ENCODE measurements around the gene TTC21A. TPM values are rescaled to one million over a fixed set of nuclear protein-coding genes. Genes with fewer than 3 reads are reported as not detected.

Gene TTC21A
- total RNA-seq, 1 donor from 2014 or later: 3.9 TPM

GRCh38 chr3:39113291-39113690 lies 5.8 kb downstream of the TTC21A start:
- peaks cover under 1% of the 10 kb centered on the region for H3K4me1 ChIP-seq (ENCODE audit: insufficient read depth, low read length)
- FAIRE-seq (no peak), DNase-seq (ENCODE audit: low read depth) (no peak)
- no peak overlapping the region for H3K9ac ChIP-seq (ENCODE audit: low read length)
- H3K9me3 ChIP-seq (ENCODE audit: insufficient read depth, low read depth, low read length): no peaks in the 10 kb centered on the region
- Mint-ChIP-seq H3K9me3 (ENCODE audit: unreplicated experiment) (peaks cover 1% of the 10 kb centered on the region), H3K36me3 (ENCODE audit: low read depth, unreplicated experiment) (peaks cover 7% of the 10 kb centered on the region), H3K27me3 (ENCODE audit: low read depth, unreplicated experiment) (peaks cover 12% of the 10 kb centered on the region), H3K27ac (ENCODE audit: unreplicated experiment) (no peak overlapping the region), H3K4me1 (ENCODE audit: low read depth, unreplicated experiment) (no peaks in the 10 kb centered on the region), H3K4me3 (ENCODE audit: unreplicated experiment) (no peak overlapping the region)
- no peak overlapping the region for H2AFZ ChIP-seq (ENCODE audit: low read depth, low read length)
- H3K27me3 ChIP-seq (ENCODE audit: insufficient read depth, low read length): no peaks in the 10 kb centered on the region
- no peaks in the 10 kb centered on the region for H4K20me1 ChIP-seq (ENCODE audit: insufficient read depth, low read length)
- no peaks in the 10 kb centered on the region for H3K79me2 ChIP-seq (ENCODE audit: insufficient read depth, low read length)
- H3K4me3 ChIP-seq (ENCODE audit: insufficient read depth, low read depth, low read length): no peak overlapping the region
- TF ChIP-seq EZH2 (IDR thresholded peaks at IDR 0.05; ENCODE audit: insufficient read depth, low read length): no peak
- no peak for TF ChIP-seq CTCF (IDR thresholded peaks at IDR 0.05; ENCODE audit: insufficient read depth, low read depth, low read length)
- H3K36me3 ChIP-seq (ENCODE audit: insufficient read depth, low read length): no peaks in the 10 kb centered on the region
- H3K27ac ChIP-seq (ENCODE audit: low read depth, low read length): no peak overlapping the region
- no peak overlapping the region for H3K4me2 ChIP-seq (ENCODE audit: low read length)

GRCh38 chr3:39114456-39114855 lies 7.0 kb downstream of the TTC21A start:
- H2AFZ ChIP-seq (ENCODE audit: low read depth, low read length): no peak overlapping the region
- Mint-ChIP-seq H3K4me1 (ENCODE audit: low read depth, unreplicated experiment) (no peaks in the 10 kb centered on the region), H3K27me3 (ENCODE audit: low read depth, unreplicated experiment) (peaks cover 13% of the 10 kb centered on the region)

More at GRCh38 chr3:39114456-39114855, 7.0 kb downstream of the TTC21A start:
- no peaks in the 10 kb centered on the region for H3K9me3 ChIP-seq (ENCODE audit: insufficient read depth, low read depth, low read length)
- no peaks in the 10 kb centered on the region for H3K79me2 ChIP-seq (ENCODE audit: insufficient read depth, low read length)
- TF ChIP-seq EZH2 (IDR thresholded peaks at IDR 0.05; ENCODE audit: insufficient read depth, low read length) (no peak), CTCF (IDR thresholded peaks at IDR 0.05; ENCODE audit: insufficient read depth, low read depth, low read length) (no peak)
- Mint-ChIP-seq H3K36me3 (ENCODE audit: low read depth, unreplicated experiment) (peaks cover 7% of the 10 kb centered on the region), H3K27ac (ENCODE audit: unreplicated experiment) (no peak overlapping the region), H3K9me3 (ENCODE audit: unreplicated experiment) (peaks cover 1% of the 10 kb centered on the region), H3K4me3 (ENCODE audit: unreplicated experiment) (no peak overlapping the region)
- DNase-seq (ENCODE audit: low read depth) (no peak), FAIRE-seq (no peak)
- H3K4me3 ChIP-seq (ENCODE audit: insufficient read depth, low read depth, low read length): no peak overlapping the region
- no peaks in the 10 kb centered on the region for H3K36me3 ChIP-seq (ENCODE audit: insufficient read depth, low read length)
- no peaks in the 10 kb centered on the region for H3K4me1 ChIP-seq (ENCODE audit: insufficient read depth, low read length)
- H4K20me1 ChIP-seq (ENCODE audit: insufficient read depth, low read length): no peaks in the 10 kb centered on the region
- no peak overlapping the region for H3K4me2 ChIP-seq (ENCODE audit: low read length)
- H3K27me3 ChIP-seq (ENCODE audit: insufficient read depth, low read length): no peaks in the 10 kb centered on the region
- H3K27ac ChIP-seq (ENCODE audit: low read depth, low read length): no peak overlapping the region
- no peak overlapping the region for H3K9ac ChIP-seq (ENCODE audit: low read length)

All from astrocyte (in vitro differentiated cells and primary cell).